ENCODE data around the gene BNIP1. TPM values are rescaled to one million over a fixed set of nuclear protein-coding genes. Genes with fewer than 3 reads are reported as not detected.
"Not testable (repeated sequence)": the region's sequence is repeated elsewhere in the genome, so short reads cannot be mapped to it uniquely, and the experiment has no call there.

BNIP1 gene
- total RNA-seq, 1 donor from 2014 or later: 13.2 TPM

- no peak overlapping the region for H3K9ac ChIP-seq (ENCODE audit: low read length)
- no peaks in the 10 kb centered on the region for H3K79me2 ChIP-seq (ENCODE audit: insufficient read depth, low read length)
- H3K36me3 ChIP-seq (ENCODE audit: insufficient read depth, low read length): no peaks in the 10 kb centered on the region
- FAIRE-seq: no peak
- H3K27ac Mint-ChIP-seq (ENCODE audit: unreplicated experiment): no peak overlapping the region
- H4K20me1 ChIP-seq (ENCODE audit: insufficient read depth, low read length): no peaks in the 10 kb centered on the region
- no peaks in the 10 kb centered on the region for H3K27me3 Mint-ChIP-seq (ENCODE audit: low read depth, unreplicated experiment)
- TF ChIP-seq CTCF (IDR thresholded peaks at IDR 0.05; ENCODE audit: insufficient read depth, low read depth, low read length): no peak
- TF ChIP-seq EZH2 (IDR thresholded peaks at IDR 0.05; ENCODE audit: insufficient read depth, low read length): no peak
- no peaks in the 10 kb centered on the region for H3K27me3 ChIP-seq (ENCODE audit: insufficient read depth, low read length)
- H3K4me3 ChIP-seq (ENCODE audit: insufficient read depth, low read depth, low read length): no peak overlapping the region
- no peaks in the 10 kb centered on the region for H3K9me3 ChIP-seq (ENCODE audit: insufficient read depth, low read depth, low read length)
- peaks cover 5% of the 10 kb centered on the region for H3K9me3 Mint-ChIP-seq (ENCODE audit: unreplicated experiment)
- no peak overlapping the region for H2AFZ ChIP-seq (ENCODE audit: low read depth, low read length)
- no peak overlapping the region for H3K4me2 ChIP-seq (ENCODE audit: low read length)
- no peak for DNase-seq (ENCODE audit: low read depth)
- no peaks in the 10 kb centered on the region for H3K4me1 ChIP-seq (ENCODE audit: insufficient read depth, low read length)
- no peaks in the 10 kb centered on the region for H3K4me1 Mint-ChIP-seq (ENCODE audit: low read depth, unreplicated experiment)
- H3K4me3 Mint-ChIP-seq (ENCODE audit: unreplicated experiment): no peak overlapping the region
- peaks cover 12% of the 10 kb centered on the region for H3K36me3 Mint-ChIP-seq (ENCODE audit: low read depth, unreplicated experiment)
- no peak overlapping the region for H3K27ac ChIP-seq (ENCODE audit: low read depth, low read length)
These were observed 24.6 kb upstream of the BNIP1 start for GRCh38 chr5:173119719-173120118.

DNA sequence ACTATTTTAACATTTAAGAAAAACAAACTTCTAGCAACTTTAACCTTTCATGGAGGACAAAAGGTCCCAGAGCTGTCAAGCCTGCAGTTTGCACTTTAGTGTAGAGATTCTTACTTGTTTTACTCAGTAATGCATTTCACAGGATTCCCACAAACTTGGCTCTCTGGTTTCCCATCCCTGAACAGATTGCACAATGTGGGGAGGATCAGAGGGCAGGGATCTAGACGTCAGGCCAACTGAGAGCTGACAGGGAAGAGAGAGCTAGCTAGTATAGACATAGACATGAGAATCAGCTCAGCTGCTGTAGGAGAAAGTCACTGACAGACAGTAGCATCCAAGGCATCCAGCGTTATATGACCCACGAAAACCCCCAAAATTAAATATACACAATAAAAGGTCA lies 20.9 kb upstream of the BNIP1 start:
- no peak overlapping the region for H3K9ac ChIP-seq (ENCODE audit: low read length)
- TF ChIP-seq CTCF (IDR thresholded peaks at IDR 0.05; ENCODE audit: insufficient read depth, low read depth, low read length): no peak
- no peak for TF ChIP-seq EZH2 (IDR thresholded peaks at IDR 0.05; ENCODE audit: insufficient read depth, low read length)
- H3K4me3 Mint-ChIP-seq (ENCODE audit: unreplicated experiment): no peak overlapping the region
- H3K4me1 ChIP-seq (ENCODE audit: insufficient read depth, low read length): no peaks in the 10 kb centered on the region
- no peaks in the 10 kb centered on the region for H4K20me1 ChIP-seq (ENCODE audit: insufficient read depth, low read length)
- H3K27me3 ChIP-seq (ENCODE audit: insufficient read depth, low read length): no peaks in the 10 kb centered on the region
- H3K9me3 Mint-ChIP-seq (ENCODE audit: unreplicated experiment): peaks cover 5% of the 10 kb centered on the region
- H3K4me3 ChIP-seq (ENCODE audit: insufficient read depth, low read depth, low read length): no peak overlapping the region
- no peak overlapping the region for H3K27ac Mint-ChIP-seq (ENCODE audit: unreplicated experiment)
- no peak overlapping the region for H3K4me2 ChIP-seq (ENCODE audit: low read length)
- FAIRE-seq: no peak
- H3K36me3 ChIP-seq (ENCODE audit: insufficient read depth, low read length): no peaks in the 10 kb centered on the region
- no peaks in the 10 kb centered on the region for H3K79me2 ChIP-seq (ENCODE audit: insufficient read depth, low read length)
- no peak overlapping the region for H3K27ac ChIP-seq (ENCODE audit: low read depth, low read length)
- H2AFZ ChIP-seq (ENCODE audit: low read depth, low read length): no peak overlapping the region
- H3K27me3 Mint-ChIP-seq (ENCODE audit: low read depth, unreplicated experiment): no peaks in the 10 kb centered on the region
- no peaks in the 10 kb centered on the region for H3K4me1 Mint-ChIP-seq (ENCODE audit: low read depth, unreplicated experiment)
- no peaks in the 10 kb centered on the region for H3K9me3 ChIP-seq (ENCODE audit: insufficient read depth, low read depth, low read length)
- DNase-seq (ENCODE audit: low read depth): peak; percentile 14
- peaks cover 18% of the 10 kb centered on the region for H3K36me3 Mint-ChIP-seq (ENCODE audit: low read depth, unreplicated experiment)

- H3K4me1 Mint-ChIP-seq (ENCODE audit: low read depth, unreplicated experiment); FAIRE-seq; H3K27me3 ChIP-seq (ENCODE audit: insufficient read depth, low read length); H3K9me3 ChIP-seq (ENCODE audit: insufficient read depth, low read depth, low read length); H3K4me2 ChIP-seq (ENCODE audit: low read length); H3K36me3 Mint-ChIP-seq (ENCODE audit: low read depth, unreplicated experiment); H3K4me3 ChIP-seq (ENCODE audit: insufficient read depth, low read depth, low read length); H3K9ac ChIP-seq (ENCODE audit: low read length); H3K4me1 ChIP-seq (ENCODE audit: insufficient read depth, low read length); H3K9me3 Mint-ChIP-seq (ENCODE audit: unreplicated experiment); H3K79me2 ChIP-seq (ENCODE audit: insufficient read depth, low read length); H3K36me3 ChIP-seq (ENCODE audit: insufficient read depth, low read length); H3K27me3 Mint-ChIP-seq (ENCODE audit: low read depth, unreplicated experiment); H4K20me1 ChIP-seq (ENCODE audit: insufficient read depth, low read length); H2AFZ ChIP-seq (ENCODE audit: low read depth, low read length); DNase-seq (ENCODE audit: low read depth); H3K27ac ChIP-seq (ENCODE audit: low read depth, low read length); H3K27ac Mint-ChIP-seq (ENCODE audit: unreplicated experiment); H3K4me3 Mint-ChIP-seq (ENCODE audit: unreplicated experiment): not testable (repeated sequence)
These were observed 12.2 kb upstream of the BNIP1 start for GRCh38 chr5:173132166-173132565.
